Neuronal stem cell (in vitro differentiated cells): Measurements from ENCODE around the gene RAPGEF1.
"Not testable (repeated sequence)": the region's sequence is repeated elsewhere in the genome, so short reads cannot be mapped to it uniquely, and the experiment has no call there.

Experiments
- DNase-seq: peaks from one replicate; pipeline ENCODE4 v3.0.0-alpha.2; 2013; ENCODE audit warnings: low spot score
- H2AFZ ChIP-seq: one replicate; pipeline ENCODE4 v1.6.1; 2013; ENCODE audit warnings: mild to moderate bottlenecking, low read length, inconsistent platforms
- H2AK5ac ChIP-seq: 2 replicates; pipeline ENCODE4 v1.6.1; 2013; ENCODE audit warnings: low read depth, mild to moderate bottlenecking, inconsistent platforms, low read length, moderate library complexity, mixed read lengths
- H2BK120ac ChIP-seq: 2 replicates; pipeline ENCODE4 v1.6.1; 2013; ENCODE audit warnings: low read depth, mild to moderate bottlenecking, inconsistent platforms, low read length, moderate library complexity, mixed read lengths
- H2BK12ac ChIP-seq: one replicate; pipeline ENCODE4 v1.6.1; 2013; ENCODE audit warnings: low read length, inconsistent platforms
- H2BK15ac ChIP-seq: 2 replicates; pipeline ENCODE4 v1.6.1; 2013; ENCODE audit warnings: mild to moderate bottlenecking, low read length, inconsistent platforms, mixed read lengths
- H2BK5ac ChIP-seq: one replicate; pipeline ENCODE4 v1.6.1; 2013; ENCODE audit warnings: inconsistent platforms, mild to moderate bottlenecking, low read length, moderate library complexity
- H3K14ac ChIP-seq: one replicate; pipeline ENCODE4 v1.6.1; 2013; ENCODE audit warnings: low read length, inconsistent platforms
- H3K18ac ChIP-seq: 2 replicates; pipeline ENCODE4 v1.6.1; 2013; ENCODE audit warnings: low read length, inconsistent platforms
- H3K23ac ChIP-seq: 2 replicates; pipeline ENCODE4 v1.6.1; 2013; ENCODE audit warnings: low read depth, mild to moderate bottlenecking, mixed read lengths, low read length, inconsistent platforms; ENCODE audit not compliant: poor library complexity
- H3K27ac ChIP-seq: replicated peaks from 3 replicates; pipeline ENCODE4 v1.5.1; 2013; ENCODE audit warnings: low read length, inconsistent platforms
- H3K27me3 ChIP-seq, 3 experiments: 2 replicates each; pipeline ENCODE4 v1.6.1; 2013; ENCODE audit warnings: low read length in 3 of 3, mild to moderate bottlenecking in 2 of 3, inconsistent platforms in 1 of 3, low read depth in 1 of 3, mixed read lengths in 1 of 3, moderate library complexity in 1 of 3; ENCODE audit not compliant: control insufficient read depth in 3 of 3, insufficient read depth in 3 of 3
- H3K36me3 ChIP-seq, 2 donors: replicated peaks in 1 of 2; 2 replicates each; pipeline ENCODE4 v1.6.1; 2013; ENCODE audit warnings: low read length in 2 of 2; ENCODE audit not compliant: control insufficient read depth in 2 of 2, insufficient read depth in 2 of 2
- H3K4ac ChIP-seq: 2 replicates; pipeline ENCODE4 v1.6.1; 2013; ENCODE audit warnings: inconsistent platforms, mild to moderate bottlenecking, low read length, moderate library complexity
- H3K4me1 ChIP-seq, 2 donors: 1 replicate in 1 of 2; 2 replicates in 1 of 2; pipeline ENCODE4 v1.6.1; 2013; ENCODE audit warnings: low read length in 2 of 2, low read depth in 1 of 2; ENCODE audit not compliant: control insufficient read depth in 2 of 2, insufficient read depth in 1 of 2
- H3K4me2 ChIP-seq: one replicate; pipeline ENCODE4 v1.6.1; 2013; ENCODE audit warnings: mild to moderate bottlenecking, low read length, inconsistent platforms; ENCODE audit not compliant: insufficient read depth, poor library complexity, severe bottlenecking
- H3K4me3 ChIP-seq, 2 donors: 2 replicates each; pipeline ENCODE4 v1.5.1; 2013; ENCODE audit warnings: low read length in 2 of 2, mild to moderate bottlenecking in 2 of 2, inconsistent platforms in 1 of 2, moderate library complexity in 1 of 2
- H3K79me1 ChIP-seq: one replicate; pipeline ENCODE4 v1.6.1; 2013; ENCODE audit warnings: low read depth, mild to moderate bottlenecking, inconsistent platforms, low read length, moderate library complexity
- H3K9ac ChIP-seq: one replicate; pipeline ENCODE4 v1.6.1; 2013; ENCODE audit warnings: mild to moderate bottlenecking, low read depth, low read length, inconsistent platforms; ENCODE audit not compliant: poor library complexity
- H3K9me3 ChIP-seq, 2 donors: replicated peaks in 1 of 2; 2 replicates each; pipeline versions ENCODE3 to v1.6.1; 2013; ENCODE audit warnings: low read length in 2 of 2, mild to moderate bottlenecking in 2 of 2, inconsistent platforms in 1 of 2, low read depth in 1 of 2, mixed read lengths in 1 of 2, moderate library complexity in 1 of 2; ENCODE audit not compliant: control insufficient read depth in 2 of 2, insufficient read depth in 1 of 2
- H4K8ac ChIP-seq: one replicate; pipeline ENCODE4 v1.6.1; 2013; ENCODE audit warnings: low read depth, mild to moderate bottlenecking, inconsistent platforms, low read length, moderate library complexity
- H4K91ac ChIP-seq: one replicate; pipeline ENCODE4 v1.6.1; 2013; ENCODE audit warnings: low read length, low read depth, mild to moderate bottlenecking, inconsistent platforms; ENCODE audit not compliant: poor library complexity
- WGBS, 2 donors: extraction: QIAGEN DNeasy Blood & Tissue Kit; methylation state at CpG; one replicate each; pipeline ENCODE4 v1.1.7; 2013; ENCODE audit warnings: missing lambda C conversion rate in 2 of 2, mixed read lengths in 1 of 2; ENCODE audit not compliant: insufficient read length in 2 of 2, insufficient replicate concordance in 1 of 2; ENCODE audit errors: extremely low coverage in 2 of 2; 5-methylcytosine and 5-hydroxymethylcytosine counted together

RAPGEF1 gene

DNA sequence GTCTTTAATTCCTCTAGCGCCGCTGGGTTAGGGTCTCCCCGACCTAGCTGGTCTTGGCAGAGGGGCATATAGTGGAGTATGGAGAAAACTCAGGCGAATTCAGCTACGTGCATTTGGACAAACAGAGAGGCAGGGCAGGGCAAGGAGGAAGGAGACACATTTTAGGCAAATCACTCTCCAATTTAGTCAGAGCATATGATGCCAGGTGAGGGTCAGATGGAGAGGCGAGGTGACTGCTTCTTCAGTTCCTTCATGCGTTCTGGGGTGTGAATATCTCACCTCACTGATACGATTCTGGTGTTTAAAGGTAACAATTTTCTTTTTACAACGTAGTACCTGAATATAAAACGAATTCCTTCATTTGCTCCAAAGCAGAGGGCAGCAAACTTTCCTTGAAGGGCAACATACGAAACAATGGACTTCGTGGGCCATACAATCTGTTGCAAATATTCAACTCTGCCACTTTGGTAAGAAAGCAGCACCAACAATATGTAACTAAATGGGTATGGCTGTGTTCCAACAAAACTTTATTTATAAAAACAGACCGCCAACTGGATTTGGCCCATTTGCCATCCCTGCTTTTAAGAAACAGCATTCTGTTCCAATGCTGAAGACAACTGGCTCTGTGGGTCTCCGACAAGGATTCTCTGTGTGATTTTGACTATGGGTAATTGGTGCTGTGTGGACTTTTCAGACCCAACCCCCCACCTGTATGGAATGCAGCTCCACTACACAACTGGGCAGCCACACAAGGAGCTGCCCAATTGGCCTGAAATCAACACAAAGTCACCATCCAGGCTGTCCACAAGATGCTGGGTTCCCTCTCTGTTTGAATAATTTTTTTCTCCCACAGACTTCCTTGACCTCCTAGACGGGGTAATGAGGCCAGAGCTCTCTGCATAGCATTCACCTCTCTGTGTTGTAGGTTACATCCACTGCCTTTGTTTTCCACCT, 53.8 kb downstream of the RAPGEF1 start:
- Histone ChIP-seq H3K4me2 (no peak overlapping the region), H2BK12ac (no peak overlapping the region), H2BK5ac (no peak overlapping the region), H2AK5ac (no peak overlapping the region), H3K36me3 (no peaks in the 10 kb centered on the region), H3K79me1 (no peaks in the 10 kb centered on the region), H4K91ac (no peak overlapping the region), H3K27me3 (no peaks in the 10 kb centered on the region), H3K4ac (no peak overlapping the region), H3K27ac (no peak overlapping the region), H2BK120ac (no peak overlapping the region), H3K9me3 (no peaks in the 10 kb centered on the region), H2AFZ (no peak overlapping the region), H3K18ac (no peak overlapping the region), H2BK15ac (no peak overlapping the region), H3K23ac (no peak overlapping the region), H3K14ac (no peak overlapping the region), H3K4me3 (no peak overlapping the region), H3K4me1 (peaks cover 0 to 3% of the 10 kb centered on the region in 2 donors), H3K9ac (no peak overlapping the region), H4K8ac (no peak overlapping the region)
- no CpG with 5 or more reads among the region's 15 CpGs for WGBS, 2 donors
- no peak for DNase-seq

GRCh38 chr9:131683094-131683493, 56.8 kb downstream of the RAPGEF1 start:
- H2AK5ac ChIP-seq, H3K4ac ChIP-seq, DNase-seq, H3K14ac ChIP-seq, H3K23ac ChIP-seq, H3K9me3 ChIP-seq, H3K27me3 ChIP-seq, H3K9ac ChIP-seq, H3K79me1 ChIP-seq, H2BK5ac ChIP-seq, H2AFZ ChIP-seq, H3K27ac ChIP-seq, H4K8ac ChIP-seq, H4K91ac ChIP-seq, H3K36me3 ChIP-seq, H3K4me2 ChIP-seq, H3K18ac ChIP-seq, H2BK12ac ChIP-seq, H3K4me3 ChIP-seq, H2BK120ac ChIP-seq, H2BK15ac ChIP-seq: not testable (repeated sequence)
- peaks cover 14 to 18% of the 10 kb centered on the region in 2 donors for H3K4me1 ChIP-seq
- WGBS, 2 donors = no CpG with 5 or more reads among the region's 4 CpGs

DNA sequence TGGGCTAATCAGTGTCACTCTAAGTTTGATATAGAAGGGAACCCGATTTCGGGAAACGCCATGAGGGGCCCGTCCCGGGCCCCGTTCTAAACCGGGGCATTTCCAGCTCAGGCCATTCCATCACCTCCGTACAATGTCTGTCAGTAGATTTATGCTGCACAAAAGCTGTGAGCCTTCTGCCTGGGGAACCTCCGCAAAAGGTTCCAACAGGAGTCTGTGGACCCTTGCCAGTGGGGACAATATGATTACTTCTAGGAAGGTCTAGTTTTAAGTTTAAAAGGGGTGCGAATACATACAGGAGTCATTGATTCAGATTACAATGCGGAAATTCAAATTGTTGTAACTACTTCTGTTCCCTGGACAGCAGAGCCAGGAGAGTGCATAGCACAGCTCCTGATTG, 57.6 kb downstream of the RAPGEF1 start:
- WGBS, 2 donors = no CpG with 5 or more reads among the region's 11 CpGs

GRCh38 chr9:131681826-131682225, 58.0 kb downstream of the RAPGEF1 start:
- H3K27ac ChIP-seq, H2BK120ac ChIP-seq, H2AFZ ChIP-seq, H3K4ac ChIP-seq, H4K91ac ChIP-seq, H3K79me1 ChIP-seq, H2BK5ac ChIP-seq, H2AK5ac ChIP-seq, H2BK12ac ChIP-seq, H3K36me3 ChIP-seq, H3K9ac ChIP-seq, DNase-seq, H3K4me2 ChIP-seq, H3K14ac ChIP-seq, H3K4me3 ChIP-seq, H2BK15ac ChIP-seq, H3K18ac ChIP-seq, H3K27me3 ChIP-seq, H3K9me3 ChIP-seq, H3K23ac ChIP-seq, H4K8ac ChIP-seq: not testable (repeated sequence)
- peaks cover 16 to 31% of the 10 kb centered on the region in 2 donors for H3K4me1 ChIP-seq
- no CpG with 5 or more reads among the region's 10 CpGs for WGBS, 2 donors

More for the DNA sequence above, 57.6 kb downstream of the RAPGEF1 start:
- Histone ChIP-seq H2AK5ac (no peak overlapping the region), H3K36me3 (no peaks in the 10 kb centered on the region), H3K27me3 (no peaks in the 10 kb centered on the region), H2AFZ (no peak overlapping the region), H3K9ac (no peak overlapping the region), H2BK12ac (no peak overlapping the region), H2BK120ac (no peak overlapping the region), H3K4ac (no peak overlapping the region), H3K79me1 (no peaks in the 10 kb centered on the region), H4K8ac (no peak overlapping the region), H4K91ac (no peak overlapping the region), H3K27ac (no peak overlapping the region), H3K23ac (no peak overlapping the region), H3K9me3 (peaks cover 0 to 2% of the 10 kb centered on the region in 2 donors), H3K4me1 (peaks cover 16 to 27% of the 10 kb centered on the region in 2 donors), H2BK5ac (no peak overlapping the region), H3K4me3 (no peak overlapping the region), H3K4me2 (no peak overlapping the region), H2BK15ac (no peak overlapping the region), H3K14ac (no peak overlapping the region), H3K18ac (no peak overlapping the region)
- no peak for DNase-seq
